Measurements from ENCODE around the gene BMPR1B. TPM values are rescaled to one million over a fixed set of nuclear protein-coding genes. Genes with fewer than 3 reads are reported as not detected.

The BMPR1B gene
- total RNA-seq, 1 experiment from 2014 or later, result 7.1 TPM

- Histone ChIP-seq H3K79me2 (ENCODE audit: low read length) (no peaks in the 10 kb centered on the region), H3K4me2 (ENCODE audit: low read length) (no peak overlapping the region), H3K27me3 (ENCODE audit: low read length) (no peaks in the 10 kb centered on the region), H3K4me1 (ENCODE audit: insufficient read depth, low read length) (peaks cover under 1% of the 10 kb centered on the region; the same call in 1 of the 2 replicates), H3K9me3 (ENCODE audit: low read length) (no peaks in the 10 kb centered on the region), H3K36me3 (ENCODE audit: low read depth, low read length) (no peaks in the 10 kb centered on the region), H3K9me2 (replicated peaks; ENCODE audit: low read length) (no peaks in the 10 kb centered on the region), H3K27ac (ENCODE audit: low read length) (no peak overlapping the region), H3F3A (ENCODE audit: low read length, unreplicated experiment) (no peaks in the 10 kb centered on the region), H3K4me3 (ENCODE audit: low read length) (no peak overlapping the region), H4K20me1 (ENCODE audit: low read length) (no peaks in the 10 kb centered on the region), H2AFZ (ENCODE audit: low read length) (no peak overlapping the region), H3K9ac (ENCODE audit: low read length) (no peak overlapping the region)
- CTCF ChIA-PET, result no interaction called here
- ATAC-seq (no peak), DNase-seq (no peak)
- TF ChIP-seq EZH2phosphoT487 (IDR thresholded peaks at IDR 0.05; ENCODE audit: borderline replicate concordance, low read length) (no peak), EZH2 (IDR thresholded peaks at IDR 0.05; ENCODE audit: low read length, unreplicated experiment) (no peak)
- TF ChIP-seq, protein P1, sequence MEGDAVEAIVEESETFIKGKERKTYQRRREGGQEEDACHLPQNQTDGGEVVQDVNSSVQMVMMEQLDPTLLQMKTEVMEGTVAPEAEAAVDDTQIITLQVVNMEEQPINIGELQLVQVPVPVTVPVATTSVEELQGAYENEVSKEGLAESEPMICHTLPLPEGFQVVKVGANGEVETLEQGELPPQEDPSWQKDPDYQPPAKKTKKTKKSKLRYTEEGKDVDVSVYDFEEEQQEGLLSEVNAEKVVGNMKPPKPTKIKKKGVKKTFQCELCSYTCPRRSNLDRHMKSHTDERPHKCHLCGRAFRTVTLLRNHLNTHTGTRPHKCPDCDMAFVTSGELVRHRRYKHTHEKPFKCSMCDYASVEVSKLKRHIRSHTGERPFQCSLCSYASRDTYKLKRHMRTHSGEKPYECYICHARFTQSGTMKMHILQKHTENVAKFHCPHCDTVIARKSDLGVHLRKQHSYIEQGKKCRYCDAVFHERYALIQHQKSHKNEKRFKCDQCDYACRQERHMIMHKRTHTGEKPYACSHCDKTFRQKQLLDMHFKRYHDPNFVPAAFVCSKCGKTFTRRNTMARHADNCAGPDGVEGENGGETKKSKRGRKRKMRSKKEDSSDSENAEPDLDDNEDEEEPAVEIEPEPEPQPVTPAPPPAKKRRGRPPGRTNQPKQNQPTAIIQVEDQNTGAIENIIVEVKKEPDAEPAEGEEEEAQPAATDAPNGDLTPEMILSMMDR (conservative IDR thresholded peaks at IDR 0.05; ENCODE audit: low read depth, low read length), result no peak
- no TSS peak for BruUV-seq (replicated peaks)
- POLR2A ChIA-PET (ENCODE audit: unreplicated experiment), result no interaction called here
- intact Hi-C loops (cut with micrococcal nuclease), result no loop called here
Measured at GRCh38 chr4:94811643-94812042, 53.9 kb downstream of the BMPR1B start.

DNA sequence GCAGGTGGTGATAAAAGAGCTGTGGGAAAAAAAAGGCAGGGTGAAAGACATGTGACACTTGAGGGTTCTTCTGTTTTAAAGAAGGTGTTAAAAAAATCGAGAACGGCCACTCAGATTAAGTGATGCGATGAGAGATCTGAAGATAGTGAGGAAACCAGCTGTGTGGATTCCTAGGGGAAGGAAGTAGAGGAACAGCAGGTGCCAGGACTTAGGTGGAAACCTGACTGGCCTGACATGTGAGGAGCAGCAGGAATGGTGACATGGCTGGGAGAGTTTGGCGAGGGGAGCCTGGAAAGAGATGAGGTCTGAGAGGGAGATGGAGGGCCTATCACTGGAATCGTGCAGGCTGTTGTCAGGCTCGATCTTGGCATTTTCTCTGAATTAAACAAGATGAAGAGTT lies 55.5 kb downstream of the BMPR1B start:
- H3K27ac ChIP-seq (ENCODE audit: low read length), result no peak overlapping the region
- no peaks in the 10 kb centered on the region for H3K79me2 ChIP-seq (ENCODE audit: low read length)
- H3K9me3 ChIP-seq (ENCODE audit: low read length), result no peaks in the 10 kb centered on the region
- DNase-seq (no peak), ATAC-seq (no peak)
- no peaks in the 10 kb centered on the region for H3K27me3 ChIP-seq (ENCODE audit: low read length)
- H3K4me3 ChIP-seq (ENCODE audit: low read length), result no peak overlapping the region
- H3K9ac ChIP-seq (ENCODE audit: low read length), result no peak overlapping the region
- H3K36me3 ChIP-seq (ENCODE audit: low read depth, low read length), result no peaks in the 10 kb centered on the region
- no peak overlapping the region for H2AFZ ChIP-seq (ENCODE audit: low read length)
- no peaks in the 10 kb centered on the region for H4K20me1 ChIP-seq (ENCODE audit: low read length)
- POLR2A ChIA-PET (ENCODE audit: unreplicated experiment), result no interaction called here
- no peaks in the 10 kb centered on the region for H3K9me2 ChIP-seq (replicated peaks; ENCODE audit: low read length)
- H3K4me1 ChIP-seq (ENCODE audit: insufficient read depth, low read length), result no peaks in the 10 kb centered on the region
- intact Hi-C loops (cut with micrococcal nuclease), result no loop called here
- TF ChIP-seq, protein P1 (conservative IDR thresholded peaks at IDR 0.05; ENCODE audit: low read depth, low read length), result no peak
- TF ChIP-seq EZH2phosphoT487 (IDR thresholded peaks at IDR 0.05; ENCODE audit: borderline replicate concordance, low read length), result no peak
- TF ChIP-seq EZH2 (IDR thresholded peaks at IDR 0.05; ENCODE audit: low read length, unreplicated experiment), result no peak
- H3K4me2 ChIP-seq (ENCODE audit: low read length), result no peak overlapping the region
- H3F3A ChIP-seq (ENCODE audit: low read length, unreplicated experiment), result no peaks in the 10 kb centered on the region
- BruUV-seq (replicated peaks), result no TSS peak
- CTCF ChIA-PET, result no interaction called here

GRCh38 chr4:94814237-94814636 lies 56.5 kb downstream of the BMPR1B start:
- no peaks in the 10 kb centered on the region for H3K36me3 ChIP-seq (ENCODE audit: low read depth, low read length)

More at GRCh38 chr4:94814237-94814636, 56.5 kb downstream of the BMPR1B start:
- H3F3A ChIP-seq (ENCODE audit: low read length, unreplicated experiment), result no peaks in the 10 kb centered on the region
- H3K27me3 ChIP-seq (ENCODE audit: low read length), result no peaks in the 10 kb centered on the region
- POLR2A ChIA-PET (ENCODE audit: unreplicated experiment), result no interaction called here
- no TSS peak for BruUV-seq (replicated peaks)
- H3K9me3 ChIP-seq (ENCODE audit: low read length), result no peaks in the 10 kb centered on the region
- H2AFZ ChIP-seq (ENCODE audit: low read length), result no peak overlapping the region
- H3K9me2 ChIP-seq (replicated peaks; ENCODE audit: low read length), result no peaks in the 10 kb centered on the region
- CTCF ChIA-PET, result no interaction called here
- intact Hi-C loops (cut with micrococcal nuclease), result no loop called here
- H4K20me1 ChIP-seq (ENCODE audit: low read length), result no peaks in the 10 kb centered on the region
- no peak overlapping the region for H3K4me2 ChIP-seq (ENCODE audit: low read length)
- ATAC-seq (no peak), DNase-seq (no peak)
- no peaks in the 10 kb centered on the region for H3K79me2 ChIP-seq (ENCODE audit: low read length)
- TF ChIP-seq EZH2 (IDR thresholded peaks at IDR 0.05; ENCODE audit: low read length, unreplicated experiment) (no peak), EZH2phosphoT487 (IDR thresholded peaks at IDR 0.05; ENCODE audit: borderline replicate concordance, low read length) (no peak)
- TF ChIP-seq, protein P1 (conservative IDR thresholded peaks at IDR 0.05; ENCODE audit: low read depth, low read length), result no peak
- no peaks in the 10 kb centered on the region for H3K4me1 ChIP-seq (ENCODE audit: insufficient read depth, low read length)
- H3K9ac ChIP-seq (ENCODE audit: low read length), result no peak overlapping the region
- H3K4me3 ChIP-seq (ENCODE audit: low read length), result no peak overlapping the region
- no peak overlapping the region for H3K27ac ChIP-seq (ENCODE audit: low read length)

All from PC-3 (cell line).